H1 (cell line): ENCODE data around the gene ZNF333.

Experiments
- CBX8 ChIP-seq: fragments of 300-800, 300-1000 bp; sonication (generic); IDR thresholded peaks from 2 replicates; pipeline ENCODE4 v1.7.1; 2016; ENCODE audit warnings: low read depth, low read length, borderline replicate concordance
- CHD2 ChIP-seq: IDR thresholded peaks from 2 replicates; pipeline ENCODE4 v1.6.1; 2012; ENCODE audit warnings: low read length, improper control_type of control experiment
- CTCF ChIP-seq, 3 experiments: IDR thresholded peaks; 1 replicate in 2 of 3; 2 replicates in 1 of 3; pipeline versions ENCODE4 v1.5.1 to v1.6.1; 2011; ENCODE audit warnings: low read length in 3 of 3, mild to moderate bottlenecking in 3 of 3, inconsistent platforms in 2 of 3, low read depth in 1 of 3, moderate library complexity in 1 of 3; ENCODE audit not compliant: insufficient read depth in 1 of 3; ENCODE audit errors: control extremely low read depth in 1 of 3
- EZH2 ChIP-seq: fragments of 200-600 bp; sonication (generic); IDR thresholded peaks from 2 replicates; pipeline ENCODE4 v1.7.1; 2012; ENCODE audit warnings: low read depth, mild to moderate bottlenecking, moderate library complexity, low read length, inconsistent platforms; ENCODE audit not compliant: severe bottlenecking
- HDAC2 ChIP-seq, 2 experiments: fragments of 300-600 bp in 1 of 2; sonication (generic) in 1 of 2; IDR thresholded peaks; 2 replicates each; pipeline ENCODE4 v1.6.1; 2011 to 2012; ENCODE audit warnings: low read depth in 2 of 2, low read length in 2 of 2, mild to moderate bottlenecking in 2 of 2, moderate library complexity in 2 of 2, borderline replicate concordance in 1 of 2, inconsistent platforms in 1 of 2
- JUND ChIP-seq: IDR thresholded peaks from 2 replicates; pipeline ENCODE4 v1.6.1; 2011; ENCODE audit warnings: mild to moderate bottlenecking, improper control_type of control experiment, low read length
- KDM1A ChIP-seq: fragments of 200-600, 300-600 bp; sonication (generic); IDR thresholded peaks from 2 replicates; pipeline ENCODE4 v1.7.1; 2016; ENCODE audit warnings: mild to moderate bottlenecking, low read length, borderline replicate concordance
- POLR2A ChIP-seq, 2 experiments: IDR thresholded peaks; 1 replicate in 1 of 2; 2 replicates in 1 of 2; pipeline ENCODE4 v1.6.1; 2011; ENCODE audit warnings: low read depth in 2 of 2, low read length in 2 of 2, mild to moderate bottlenecking in 2 of 2; ENCODE audit errors: control extremely low read depth in 1 of 2
- POLR2AphosphoS5 ChIP-seq: IDR thresholded peaks from 2 replicates; pipeline ENCODE4 v1.6.1; 2011; ENCODE audit warnings: low read depth, low read length
- RAD21 ChIP-seq, 2 experiments: IDR thresholded peaks in 1 of 2; conservative IDR thresholded peaks in 1 of 2; 2 replicates each; pipeline ENCODE4 v1.6.1; 2011; ENCODE audit warnings: low read depth in 2 of 2, low read length in 2 of 2, improper control_type of control experiment in 1 of 2, inconsistent platforms in 1 of 2, mild to moderate bottlenecking in 1 of 2, moderate library complexity in 1 of 2
- RNF2 ChIP-seq: fragments of 200-900, 300-1000 bp; sonication (generic); IDR thresholded peaks from 2 replicates; pipeline ENCODE4 v1.7.1; 2016; ENCODE audit warnings: borderline replicate concordance, low read depth, mild to moderate bottlenecking, antibody characterized with exemption, low read length; ENCODE audit not compliant: poor library complexity, severe bottlenecking; ENCODE audit errors: missing control alignments
- TBP ChIP-seq: IDR thresholded peaks from 2 replicates; pipeline ENCODE4 v1.6.1; 2011; ENCODE audit warnings: low read depth, low read length, improper control_type of control experiment
- TCF12 ChIP-seq: IDR thresholded peaks from 2 replicates; pipeline ENCODE4 v1.6.1; 2011; ENCODE audit warnings: low read depth, mild to moderate bottlenecking, low read length
- USF2 ChIP-seq: IDR thresholded peaks from 2 replicates; pipeline ENCODE4 v1.6.1; 2011; ENCODE audit warnings: low read length, improper control_type of control experiment

- TF ChIP-seq POLR2AphosphoS5: no peak
- TF ChIP-seq CTCF (IDR thresholded peaks at IDR 0.05; ENCODE audit: control extremely low read depth in 1 of 3, insufficient read depth in 1 of 3, low read depth in 1 of 3, low read length in 3 of 3): no peak
- no peak for TF ChIP-seq CBX8
- no peak for TF ChIP-seq CHD2
- TF ChIP-seq POLR2A (IDR thresholded peaks at IDR 0.05; ENCODE audit: control extremely low read depth in 1 of 2, low read depth in 2 of 2, low read length in 2 of 2): no peak
- TF ChIP-seq USF2: no peak
- TF ChIP-seq EZH2: no peak
- no peak for TF ChIP-seq RAD21 (IDR thresholded peaks at IDR 0.05 in 1 of 2, conservative IDR thresholded peaks at IDR 0.05 in 1 of 2; ENCODE audit: low read depth in 2 of 2, low read length in 2 of 2)
- no peak for TF ChIP-seq JUND
- TF ChIP-seq TBP: no peak
- no peak for TF ChIP-seq TCF12
- TF ChIP-seq HDAC2 (IDR thresholded peaks at IDR 0.05; ENCODE audit: borderline replicate concordance in 1 of 2, low read depth in 2 of 2, low read length in 2 of 2): no peak
- TF ChIP-seq KDM1A: no peak
- no peak for TF ChIP-seq RNF2
These were observed 14.6 kb downstream of the ZNF333 start for GRCh38 chr19:14704450-14704849.
